ENCODE measurements around the gene CDK13.
A peak's percentile ranks its signal among the peaks of the same experiment; 100 is the strongest.
"Not testable (repeated sequence)": the region's sequence is repeated elsewhere in the genome, so short reads cannot be mapped to it uniquely, and the experiment has no call there.

CDK13 gene

GRCh38 chr7:39949971-39950472, at the start of gene CDK13:
Gene CDK13 (plus strand): TSS chr7:39950256. CDS start chr7:39950642, 386 bp downstream.
- no peak for DNase-seq

- no peak for DNase-seq
Measured at GRCh38 chr7:39904077-39904486, 46.0 kb upstream of the CDK13 start.

GRCh38 chr7:39908141-39908540, 41.9 kb upstream of the CDK13 start:
- no peak for DNase-seq

GRCh38 chr7:39908973-39909372, 41.1 kb upstream of the CDK13 start:
- DNase-seq: no peak

GRCh38 chr7:39909526-39909925, 40.5 kb upstream of the CDK13 start:
- no peak for DNase-seq

GRCh38 chr7:39910108-39910869, 39.8 kb upstream of the CDK13 start:
- no peak for DNase-seq

GRCh38 chr7:39911167-39911566, 38.9 kb upstream of the CDK13 start:
- no peak for DNase-seq

GRCh38 chr7:39915847-39916246, 34.2 kb upstream of the CDK13 start:
- DNase-seq: not testable (repeated sequence)

GRCh38 chr7:39919646-39920045, 30.4 kb upstream of the CDK13 start:
- no peak for DNase-seq

- DNase-seq: no peak
Measured at GRCh38 chr7:39921506-39922175, 28.4 kb upstream of the CDK13 start.

- DNase-seq: no peak
Measured at GRCh38 chr7:39922580-39922979, 27.5 kb upstream of the CDK13 start.

- no peak for DNase-seq
Measured at GRCh38 chr7:39923091-39923490, 27.0 kb upstream of the CDK13 start.

GRCh38 chr7:39924122-39924521, 25.9 kb upstream of the CDK13 start:
- no peak for DNase-seq

GRCh38 chr7:39926111-39926510, 23.9 kb upstream of the CDK13 start:
- no peak for DNase-seq

GRCh38 chr7:39927018-39927417, 23.0 kb upstream of the CDK13 start:
- no peak for DNase-seq

- no peak for DNase-seq
Measured at GRCh38 chr7:39934132-39934531, 15.9 kb upstream of the CDK13 start.

- DNase-seq: no peak
Measured at GRCh38 chr7:39936761-39937160, 13.3 kb upstream of the CDK13 start.

- no peak for DNase-seq
Measured at GRCh38 chr7:39937366-39938153, 12.5 kb upstream of the CDK13 start.

GRCh38 chr7:39942883-39943282, 7.2 kb upstream of the CDK13 start:
- DNase-seq: no peak

GRCh38 chr7:39946693-39947092, 3.4 kb upstream of the CDK13 start:
- no peak for DNase-seq

GRCh38 chr7:39948375-39948955, 1.6 kb upstream of the CDK13 start:
- DNase-seq: no peak

GRCh38 chr7:39948956-39949928, 814 bp upstream of the CDK13 start:
- DNase-seq: peak; percentile 91

Data from NCI-H187 treated with DMSO at 0.1 percent for 48 hours (cell line).